HCT116 (cell line): ENCODE data around the gene EHD1. TPM values are rescaled to one million over a fixed set of nuclear protein-coding genes. Genes with fewer than 3 reads are reported as not detected.

Source experiments
- ATAC-seq: fragments of 200-7000 bp; cut with Tn5 transposase; 2 replicates; pipeline ENCODE4 v1.9.1; 2020; ENCODE audit warnings: mild to moderate bottlenecking, moderate library complexity
- BruUV-seq: library from RNA; stranded (reverse); fragments of 400-500 nt; replicated peaks from 2 replicates; lab custom pipeline; 2021; lab: Mats Ljungman, UMichigan
- CTCF ChIA-PET: fragments of 300-600 bp; sonication (Branson Sonifier 250); formaldehyde crosslinking; loops from one replicate; lab custom pipeline; 2021; ENCODE audit warnings: antibody characterized with exemption; lab: Charles Lee
- POLR2A ChIA-PET: fragments of 300-600, 350-600 bp; sonication (Branson Sonifier 250); formaldehyde crosslinking; loops from one replicate; lab custom pipeline; 2021; ENCODE audit warnings: antibody characterized with exemption; lab: Charles Lee
- RAD21 ChIA-PET, 2 experiments: fragments of 300-600 bp; sonication (Branson Sonifier 250); formaldehyde crosslinking; loops; one replicate each; lab custom pipeline; 2023; ENCODE audit warnings: low total read pairs in 2 of 2; ENCODE audit not compliant: uncharacterized antibody in 2 of 2, unreplicated experiment in 2 of 2, low non-redundant PET in 1 of 2; lab: Charles Lee
- DNase-seq: peaks from one replicate; pipeline ENCODE4 v3.0.0-alpha.2; 2010; ENCODE audit warnings: low read depth, low spot score
- H2AFZ ChIP-seq: fragments of 200-600 bp; shearing (Covaris generic), sonication (generic); 2 replicates; pipeline ENCODE4 v1.6.1; 2017; ENCODE audit warnings: low read depth, mixed run types, mixed read lengths, antibody characterized with exemption, low read length; ENCODE audit not compliant: poor library complexity, severe bottlenecking
- H3K27ac ChIP-seq: 2 replicates; pipeline ENCODE4 v1.5.1; 2012; ENCODE audit warnings: low read depth, low read length
- H3K27me3 ChIP-seq: fragments of 200-600 bp; sonication (generic); 2 replicates; pipeline ENCODE4 v1.6.1; 2016; ENCODE audit warnings: mixed run types, low read length, mixed read lengths; ENCODE audit not compliant: insufficient read depth
- H3K36me3 ChIP-seq, 2 experiments: fragments of 200-500 bp in 1 of 2; fragments of 200-600 bp in 1 of 2; sonication (Bioruptor generic) in 1 of 2; sonication (generic) in 1 of 2; 2 replicates each; pipeline versions ENCODE4 v1.5.1 to v1.6.1; 2014 to 2016; ENCODE audit warnings: low read length in 2 of 2, inconsistent platforms in 1 of 2, mixed read lengths in 1 of 2, mixed run types in 1 of 2; ENCODE audit not compliant: insufficient read depth in 2 of 2, control insufficient read depth in 1 of 2
- H3K4me1 ChIP-seq, 2 experiments: fragments of 200-600 bp in 1 of 2; sonication (generic) in 1 of 2; 2 replicates each; pipeline versions ENCODE4 v1.5.1 to v1.6.1; 2012 to 2017; ENCODE audit warnings: low read length in 2 of 2, inconsistent platforms in 1 of 2, mild to moderate bottlenecking in 1 of 2, mixed read lengths in 1 of 2, mixed run types in 1 of 2, moderate library complexity in 1 of 2; ENCODE audit not compliant: insufficient read depth in 2 of 2, control insufficient read depth in 1 of 2
- H3K4me2 ChIP-seq: fragments of 200-600 bp; sonication (generic); 2 replicates; pipeline ENCODE4 v1.6.1; 2017; ENCODE audit warnings: mixed run types, low read length, mixed read lengths
- H3K4me3 ChIP-seq, 2 experiments: fragments of 200-600 bp in 1 of 2; sonication (generic) in 1 of 2; replicated peaks in 1 of 2; 2 replicates each; pipeline ENCODE4 v1.5.1; 2011 to 2016; ENCODE audit warnings: low read length in 2 of 2, control low read depth in 1 of 2, low read depth in 1 of 2, mild to moderate bottlenecking in 1 of 2, mixed read lengths in 1 of 2, mixed run types in 1 of 2
- H3K79me2 ChIP-seq: fragments of 200-600 bp; sonication (generic); 2 replicates; pipeline ENCODE4 v1.6.1; 2017; ENCODE audit warnings: mild to moderate bottlenecking, mixed run types, low read length, moderate library complexity, mixed read lengths; ENCODE audit not compliant: insufficient read depth
- H3K9ac ChIP-seq: fragments of 200-600 bp; sonication (generic); 2 replicates; pipeline ENCODE4 v1.6.1; 2016; ENCODE audit warnings: low read length, mixed read lengths
- H3K9me2 ChIP-seq: fragments of 200-600 bp; sonication (generic), shearing (Covaris generic); 2 replicates; pipeline ENCODE4 v1.6.1; 2017; ENCODE audit warnings: mixed run types, mild to moderate bottlenecking, moderate library complexity; ENCODE audit not compliant: insufficient read depth
- H3K9me3 ChIP-seq, 2 experiments: fragments of 200-500 bp in 1 of 2; fragments of 200-600 bp in 1 of 2; sonication (Bioruptor generic) in 1 of 2; sonication (generic) in 1 of 2; 2 replicates each; pipeline ENCODE4 v1.6.1; 2014 to 2017; ENCODE audit warnings: low read length in 2 of 2, mixed read lengths in 2 of 2, inconsistent platforms in 1 of 2, low read depth in 1 of 2, mild to moderate bottlenecking in 1 of 2, mixed run types in 1 of 2, moderate library complexity in 1 of 2; ENCODE audit not compliant: control insufficient read depth in 1 of 2, insufficient read depth in 1 of 2
- H4K20me1 ChIP-seq: fragments of 200-600 bp; sonication (generic), shearing (Covaris generic); 2 replicates; pipeline ENCODE4 v1.6.1; 2017; ENCODE audit warnings: mixed run types, mild to moderate bottlenecking, moderate library complexity; ENCODE audit not compliant: insufficient read depth
- ATF3 ChIP-seq: IDR thresholded peaks from 2 replicates; pipeline ENCODE4 v1.6.1; 2012
- CBX3 ChIP-seq: IDR thresholded peaks from 2 replicates; pipeline ENCODE4 v1.6.1; 2012; ENCODE audit warnings: low read depth
- CEBPB ChIP-seq: IDR thresholded peaks from 2 replicates; pipeline ENCODE4 v1.6.1; 2012; ENCODE audit warnings: low read depth
- CTCF ChIP-seq, 3 experiments: fragments of 200-600 bp in 1 of 3; sonication (generic) in 1 of 3; IDR thresholded peaks in 2 of 3; conservative IDR thresholded peaks in 1 of 3; 2 replicates each; pipeline ENCODE4 v1.5.1; 2012 to 2017; ENCODE audit warnings: low read depth in 2 of 3, low read length in 2 of 3, antibody characterized with exemption in 1 of 3, borderline replicate concordance in 1 of 3, control low read depth in 1 of 3, mild to moderate bottlenecking in 1 of 3, mixed read lengths in 1 of 3, mixed run types in 1 of 3, moderate library complexity in 1 of 3; ENCODE audit not compliant: insufficient read depth in 1 of 3
- EZH2phosphoT487 ChIP-seq: fragments of 200-600 bp; IDR thresholded peaks from 2 replicates; pipeline ENCODE4 v1.6.1; 2018; ENCODE audit warnings: antibody characterized with exemption, borderline replicate concordance
- MAX ChIP-seq: IDR thresholded peaks from 2 replicates; pipeline ENCODE4 v1.6.1; 2012
- POLR2AphosphoS5 ChIP-seq: IDR thresholded peaks from 2 replicates; pipeline ENCODE4 v1.6.1; 2011; ENCODE audit warnings: mild to moderate bottlenecking, low read depth, low read length, moderate library complexity
- RAD21 ChIP-seq: IDR thresholded peaks from 2 replicates; pipeline ENCODE4 v1.6.1; 2012; ENCODE audit warnings: low read depth, mild to moderate bottlenecking
- SP1 ChIP-seq: IDR thresholded peaks from 2 replicates; pipeline ENCODE4 v1.6.1; 2012; ENCODE audit warnings: low read depth
- TCF7L2 ChIP-seq: IDR thresholded peaks from 2 replicates; pipeline ENCODE4 v1.7.0; 2011; ENCODE audit warnings: borderline replicate concordance, inconsistent platforms; ENCODE audit not compliant: insufficient read depth, insufficient read length; ENCODE audit errors: extremely low read depth
- ZBTB33 ChIP-seq: IDR thresholded peaks from 2 replicates; pipeline ENCODE4 v1.6.1; 2011; ENCODE audit warnings: mild to moderate bottlenecking, low read length, moderate library complexity; ENCODE audit not compliant: insufficient replicate concordance; ENCODE audit errors: extremely low read depth
- ZFX ChIP-seq: fragments of 450-650 bp; IDR thresholded peaks from 2 replicates; pipeline ENCODE4 v1.6.1; 2017
- ZNF274 ChIP-seq: fragments of 200-500 bp; sonication (Bioruptor generic); IDR thresholded peaks from 2 replicates; pipeline ENCODE4 v1.6.1; 2014; ENCODE audit warnings: mild to moderate bottlenecking, low read depth, low read length, inconsistent platforms
- intact Hi-C: fragments of 100-400 bp; cut with micrococcal nuclease; formaldehyde crosslinking; loops from 2 replicates; pipeline ENCODE4 v1.10.0; 2022
- total RNA-seq: library from RNA; stranded (reverse); gene quantifications from one replicate; pipeline ENCODE4 v1.2.1, GENCODE V29; 2021; ENCODE audit not compliant: unreplicated experiment

Gene EHD1
- total RNA-seq, 1 experiment from 2014 or later, result 48.1 TPM

GRCh38 chr11:64848826-64849597, 29.4 kb downstream of the EHD1 start (continued):
- TF ChIP-seq POLR2AphosphoS5, result no peak
- no peak for TF ChIP-seq ZBTB33
- TF ChIP-seq CTCF (IDR thresholded peaks at IDR 0.05 in 2 of 3, conservative IDR thresholded peaks at IDR 0.05 in 1 of 3; ENCODE audit: borderline replicate concordance in 1 of 3, insufficient read depth in 1 of 3, low read depth in 2 of 3, low read length in 2 of 3), result peak in 2 of 3 experiments; percentile 17 to 35; a peak in 3 of 6 replicates

GRCh38 chr11:64848214-64848825, 30.1 kb downstream of the EHD1 start:
- Histone ChIP-seq H3K27ac (peak overlapping the region; percentile 61), H3K9ac (0 out of 2 replicates have a peak overlapping the region, but pooled peaks have one; percentile 16)
- RAD21 ChIA-PET, result interaction anchor here (0.6 to 1.4 kb wide), 5 partner anchors 9 to 148 kb away, joined by 3 to 5 read pairs (median 3); partner anchors contain the start of gene BATF2 (in 1 of the 2)

More at GRCh38 chr11:64848214-64848825, 30.1 kb downstream of the EHD1 start:
- TF ChIP-seq CEBPB, result no peak
- no peak for TF ChIP-seq ZBTB33
- TF ChIP-seq SP1, result no peak
- TF ChIP-seq CBX3, result no peak
- TF ChIP-seq ZFX, result no peak
- TF ChIP-seq TCF7L2, result no peak
- TF ChIP-seq MAX, result no peak
- TF ChIP-seq RAD21, result no peak
- TF ChIP-seq EZH2phosphoT487, result no peak
- no peak for TF ChIP-seq ZNF274
- no peak for TF ChIP-seq ATF3
- CTCF ChIA-PET, result interaction anchor here (0.7 to 7.3 kb wide), 22 partner anchors 8 to 334 kb away, joined by 3 to 112 read pairs (median 4); partner anchors contain the start of genes ARL2, BATF2, CAPN1 and FAU
- H2AFZ ChIP-seq, result no peak overlapping the region
- peaks cover 12% of the 10 kb centered on the region for H3K79me2 ChIP-seq
- no peaks in the 10 kb centered on the region for H4K20me1 ChIP-seq
- no peaks in the 10 kb centered on the region for H3K9me2 ChIP-seq
- H3K4me3 ChIP-seq, result no peak overlapping the region
- H3K4me2 ChIP-seq, result peak overlapping the region; percentile 25
- H3K27me3 ChIP-seq, result no peaks in the 10 kb centered on the region
- H3K4me1 ChIP-seq, result peaks cover 69 to 92% of the 10 kb centered on the region in 2 experiments
- H3K9me3 ChIP-seq, result no peaks in the 10 kb centered on the region
- BruUV-seq, result no TSS peak
- POLR2A ChIA-PET, result interaction anchor here (0.7 to 6.0 kb wide), 8 partner anchors 9 to 287 kb away, joined by 3 to 36 read pairs (median 4); partner anchors contain the start of genes EHD1 and SF1
- intact Hi-C loops, result loop anchor here (5.0 to 10.0 kb wide), 4 partner anchors 149 to 406 kb away; partner anchors contain the start of genes BATF2, CAPN1 and SNX15
- H3K36me3 ChIP-seq, result peaks cover 0 to 9% of the 10 kb centered on the region in 2 experiments; a peak in 1 of 4 replicates
- no peak for ATAC-seq
- DNase-seq, result no peak
